H9 (cell line): ENCODE data around the gene KRT84. TPM values are rescaled to one million over a fixed set of nuclear protein-coding genes. Genes with fewer than 3 reads are reported as not detected.

Experiments
- DNase-seq: peaks from one replicate; pipeline ENCODE4 v3.0.0-alpha.2; 2017
- H2AFZ ChIP-seq: one replicate; pipeline ENCODE4 v1.6.1; 2013; ENCODE audit warnings: mild to moderate bottlenecking, low read length, control low read depth, moderate library complexity
- H2AK5ac ChIP-seq: 2 replicates; pipeline ENCODE4 v1.6.1; 2013; ENCODE audit warnings: low read length, control low read depth, mixed read lengths; ENCODE audit not compliant: insufficient read length
- H2BK120ac ChIP-seq: one replicate; pipeline ENCODE4 v1.6.1; 2013; ENCODE audit warnings: low read depth, mild to moderate bottlenecking, low read length, control low read depth, inconsistent platforms; ENCODE audit not compliant: poor library complexity, severe bottlenecking
- H2BK12ac ChIP-seq: 2 replicates; pipeline ENCODE4 v1.6.1; 2013; ENCODE audit warnings: low read length, control low read depth, mixed read lengths, low read depth; ENCODE audit not compliant: insufficient read length
- H2BK15ac ChIP-seq: 2 replicates; pipeline ENCODE4 v1.6.1; 2013; ENCODE audit warnings: low read depth, low read length, control low read depth
- H2BK20ac ChIP-seq: one replicate; pipeline ENCODE4 v1.6.1; 2013; ENCODE audit warnings: low read depth, mild to moderate bottlenecking, low read length, control low read depth, inconsistent platforms; ENCODE audit not compliant: poor library complexity, severe bottlenecking
- H2BK5ac ChIP-seq: 2 replicates; pipeline ENCODE4 v1.6.1; 2013; ENCODE audit warnings: low read length, control low read depth, mixed read lengths; ENCODE audit not compliant: insufficient read length
- H3K14ac ChIP-seq: 2 replicates; pipeline ENCODE4 v1.6.1; 2013; ENCODE audit warnings: low read length, control low read depth; ENCODE audit not compliant: insufficient read depth
- H3K18ac ChIP-seq: 2 replicates; pipeline ENCODE4 v1.6.1; 2013; ENCODE audit warnings: low read depth, mild to moderate bottlenecking, mixed read lengths, low read length, control low read depth; ENCODE audit not compliant: insufficient read length
- H3K23ac ChIP-seq: 2 replicates; pipeline ENCODE4 v1.6.1; 2013; ENCODE audit warnings: low read length, control low read depth, mixed read lengths, low read depth; ENCODE audit not compliant: insufficient read length
- H3K23me2 ChIP-seq: 2 replicates; pipeline ENCODE4 v1.6.1; 2013; ENCODE audit warnings: low read depth, mild to moderate bottlenecking, mixed read lengths, low read length, control low read depth; ENCODE audit not compliant: insufficient read length, poor library complexity, severe bottlenecking
- H3K27ac ChIP-seq: 2 replicates; pipeline ENCODE4 v1.5.1; 2013; ENCODE audit warnings: low read length, control low read depth, mixed read lengths, low read depth; ENCODE audit not compliant: insufficient read length
- H3K27me3 ChIP-seq: 2 replicates; pipeline ENCODE4 v1.6.1; 2013; ENCODE audit warnings: low read length, control low read depth, inconsistent platforms; ENCODE audit not compliant: insufficient read depth
- H3K4ac ChIP-seq: 2 replicates; pipeline ENCODE4 v1.6.1; 2013; ENCODE audit warnings: low read depth, mild to moderate bottlenecking, control low read depth, inconsistent platforms, low read length, moderate library complexity
- H3K4me1 ChIP-seq: 2 replicates; pipeline ENCODE4 v1.6.1; 2013; ENCODE audit warnings: low read length, control low read depth, inconsistent platforms; ENCODE audit not compliant: insufficient read depth
- H3K4me2 ChIP-seq: 2 replicates; pipeline ENCODE4 v1.6.1; 2013; ENCODE audit warnings: low read length, control low read depth, mixed read lengths; ENCODE audit not compliant: insufficient read length, insufficient read depth
- H3K56ac ChIP-seq: 2 replicates; pipeline ENCODE4 v1.6.1; 2013; ENCODE audit warnings: low read depth, mild to moderate bottlenecking, mixed read lengths, low read length, control low read depth; ENCODE audit not compliant: insufficient read length
- H3K79me1 ChIP-seq: 2 replicates; pipeline ENCODE4 v1.6.1; 2013; ENCODE audit warnings: low read depth, mild to moderate bottlenecking, moderate library complexity, low read length, control low read depth, inconsistent platforms; ENCODE audit not compliant: insufficient read depth, poor library complexity, severe bottlenecking
- H3K79me2 ChIP-seq: 2 replicates; pipeline ENCODE4 v1.6.1; 2013; ENCODE audit warnings: low read length, control low read depth, inconsistent platforms; ENCODE audit not compliant: insufficient read depth
- H3K9ac ChIP-seq: 2 replicates; pipeline ENCODE4 v1.6.1; 2013; ENCODE audit warnings: low read length, control low read depth, mixed read lengths; ENCODE audit not compliant: insufficient read length; ENCODE audit errors: extremely low read depth
- H3K9me3 ChIP-seq: one replicate; pipeline ENCODE4 v1.6.1; 2013; ENCODE audit warnings: low read depth, low read length, inconsistent platforms; ENCODE audit not compliant: control insufficient read depth
- H3T11ph ChIP-seq: one replicate; pipeline ENCODE4 v1.6.1; 2013; ENCODE audit warnings: mild to moderate bottlenecking, low read length, control low read depth, inconsistent platforms
- H4K20me1 ChIP-seq: one replicate; pipeline ENCODE4 v1.6.1; 2013; ENCODE audit not compliant: control insufficient read depth, insufficient read length, insufficient read depth
- H4K5ac ChIP-seq: 2 replicates; pipeline ENCODE4 v1.6.1; 2013; ENCODE audit warnings: low read depth, mild to moderate bottlenecking, mixed read lengths, low read length, control low read depth; ENCODE audit not compliant: insufficient read length
- H4K8ac ChIP-seq: replicated peaks from 2 replicates; pipeline ENCODE4 v1.6.1; 2013; ENCODE audit warnings: low read length, control low read depth, mixed read lengths, low read depth; ENCODE audit not compliant: insufficient read length
- H4K91ac ChIP-seq: 2 replicates; pipeline ENCODE4 v1.6.1; 2013; ENCODE audit warnings: low read depth, mild to moderate bottlenecking, moderate library complexity, mixed read lengths, low read length, control low read depth; ENCODE audit not compliant: insufficient read length
- H3K27ac Mint-ChIP-seq, 3 experiments: 2 replicates in 2 of 3; 3 replicates in 1 of 3; pipeline ENCODE4 v1.8.0; 2020 to 2021; ENCODE audit warnings: mixed read lengths in 3 of 3, mild to moderate bottlenecking in 1 of 3, moderate library complexity in 1 of 3
- H3K27me3 Mint-ChIP-seq: 2 replicates; pipeline ENCODE4 v1.8.0; 2021; ENCODE audit warnings: low read depth, mild to moderate bottlenecking, moderate library complexity, mixed read lengths
- H3K36me3 Mint-ChIP-seq, 3 experiments: 2 replicates in 2 of 3; 3 replicates in 1 of 3; pipeline ENCODE4 v1.8.0; 2020 to 2021; ENCODE audit warnings: low read depth in 3 of 3, mixed read lengths in 3 of 3; ENCODE audit not compliant: insufficient read depth in 1 of 3
- H3K4me1 Mint-ChIP-seq, 2 experiments: 2 replicates each; pipeline ENCODE4 v1.8.0; 2020; ENCODE audit warnings: mixed read lengths in 2 of 2
- H3K4me3 Mint-ChIP-seq, 2 experiments: 2 replicates in 1 of 2; 3 replicates in 1 of 2; pipeline ENCODE4 v1.8.0; 2020 to 2021; ENCODE audit warnings: mild to moderate bottlenecking in 2 of 2, mixed read lengths in 2 of 2, moderate library complexity in 1 of 2
- H3K9me3 Mint-ChIP-seq, 2 experiments: 2 replicates in 1 of 2; 3 replicates in 1 of 2; pipeline ENCODE4 v1.8.0; 2020; ENCODE audit warnings: mild to moderate bottlenecking in 2 of 2, mixed read lengths in 2 of 2, moderate library complexity in 1 of 2
- CTCF ChIP-seq: fragments of 200-600 bp; sonication (generic); conservative IDR thresholded peaks from 3 replicates; pipeline ENCODE4 v1.8.0; 2021; ENCODE audit warnings: antibody characterized with exemption, mild to moderate bottlenecking
- WGBS: extraction: QIAGEN DNeasy Blood & Tissue Kit; methylation state at CpG from one replicate; pipeline ENCODE4 v1.1.7; 2013; ENCODE audit warnings: missing lambda C conversion rate, low lambda C conversion rate, mixed read lengths; ENCODE audit not compliant: insufficient read length; ENCODE audit errors: extremely low coverage; 5-methylcytosine and 5-hydroxymethylcytosine counted together
- total RNA-seq: library from RNA; stranded (reverse); gene quantifications from 2 replicates; pipeline ENCODE4 v1.2.1, GENCODE V29; 2021

The KRT84 gene
- total RNA-seq, 1 experiment from 2014 or later, result not detected

GRCh38 chr12:52349196-52349595 is 36.3 kb downstream of the KRT84 start:
- H3K27ac Mint-ChIP-seq, result no peak overlapping the region
- Histone ChIP-seq H2AFZ (no peak overlapping the region), H2BK15ac (no peak overlapping the region), H3K4ac (no peak overlapping the region), H3K9ac (no peak overlapping the region), H2AK5ac (no peak overlapping the region), H3K4me1 (no peaks in the 10 kb centered on the region), H3K79me1 (no peaks in the 10 kb centered on the region), H4K91ac (no peak overlapping the region), H4K5ac (no peak overlapping the region), H2BK120ac (no peak overlapping the region), H3K4me2 (no peak overlapping the region), H3K79me2 (no peaks in the 10 kb centered on the region), H2BK12ac (no peak overlapping the region), H3K27me3 (no peaks in the 10 kb centered on the region), H3K18ac (no peak overlapping the region), H3K56ac (no peak overlapping the region), H4K8ac (no peak overlapping the region), H3K23me2 (no peaks in the 10 kb centered on the region), H3K14ac (no peak overlapping the region), H4K20me1 (no peaks in the 10 kb centered on the region), H3T11ph (no peak overlapping the region), H3K27ac (no peak overlapping the region), H3K9me3 (no peaks in the 10 kb centered on the region), H3K23ac (no peak overlapping the region), H2BK20ac (no peak overlapping the region), H2BK5ac (no peak overlapping the region)
- DNase-seq, result no peak
- H3K9me3 Mint-ChIP-seq, result no peaks in the 10 kb centered on the region
- peaks cover 2% of the 10 kb centered on the region in 2 experiments; a peak in 2 of 4 replicates for H3K4me1 Mint-ChIP-seq
- no peaks in the 10 kb centered on the region for H3K36me3 Mint-ChIP-seq
- no peak for TF ChIP-seq CTCF
- H3K27me3 Mint-ChIP-seq, result peaks cover 8% of the 10 kb centered on the region
- no peak overlapping the region for H3K4me3 Mint-ChIP-seq
- no CpG with 5 or more reads among the region's 6 CpGs for WGBS
